NCI-H226 (cell line): ENCODE data around the gene NFE2.
"Not testable (repeated sequence)": the region's sequence is repeated elsewhere in the genome, so short reads cannot be mapped to it uniquely, and the experiment has no call there.

Experiments
- DNase-seq: peaks from one replicate; pipeline ENCODE4 v3.0.0-alpha.2; 2015

NFE2 gene

DNA sequence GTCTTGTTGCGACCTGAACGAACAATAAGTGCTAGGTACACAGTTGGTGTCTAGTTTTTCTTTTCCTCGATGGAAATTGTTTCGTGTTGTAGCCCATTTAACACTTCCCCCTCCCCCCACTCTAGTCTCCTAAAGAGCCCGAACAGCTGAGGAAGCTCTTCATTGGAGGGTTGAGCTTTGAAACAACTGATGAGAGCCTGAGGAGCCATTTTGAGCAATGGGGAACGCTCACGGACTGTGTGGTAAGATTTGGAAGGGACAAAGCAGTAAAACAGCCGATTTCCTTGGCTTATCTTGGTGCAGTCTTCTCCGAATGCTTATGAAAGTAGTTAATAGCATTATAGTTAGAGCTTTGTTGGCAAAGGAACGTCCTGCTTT is 19.6 kb downstream of the NFE2 start:
- not testable (repeated sequence) for DNase-seq

DNA sequence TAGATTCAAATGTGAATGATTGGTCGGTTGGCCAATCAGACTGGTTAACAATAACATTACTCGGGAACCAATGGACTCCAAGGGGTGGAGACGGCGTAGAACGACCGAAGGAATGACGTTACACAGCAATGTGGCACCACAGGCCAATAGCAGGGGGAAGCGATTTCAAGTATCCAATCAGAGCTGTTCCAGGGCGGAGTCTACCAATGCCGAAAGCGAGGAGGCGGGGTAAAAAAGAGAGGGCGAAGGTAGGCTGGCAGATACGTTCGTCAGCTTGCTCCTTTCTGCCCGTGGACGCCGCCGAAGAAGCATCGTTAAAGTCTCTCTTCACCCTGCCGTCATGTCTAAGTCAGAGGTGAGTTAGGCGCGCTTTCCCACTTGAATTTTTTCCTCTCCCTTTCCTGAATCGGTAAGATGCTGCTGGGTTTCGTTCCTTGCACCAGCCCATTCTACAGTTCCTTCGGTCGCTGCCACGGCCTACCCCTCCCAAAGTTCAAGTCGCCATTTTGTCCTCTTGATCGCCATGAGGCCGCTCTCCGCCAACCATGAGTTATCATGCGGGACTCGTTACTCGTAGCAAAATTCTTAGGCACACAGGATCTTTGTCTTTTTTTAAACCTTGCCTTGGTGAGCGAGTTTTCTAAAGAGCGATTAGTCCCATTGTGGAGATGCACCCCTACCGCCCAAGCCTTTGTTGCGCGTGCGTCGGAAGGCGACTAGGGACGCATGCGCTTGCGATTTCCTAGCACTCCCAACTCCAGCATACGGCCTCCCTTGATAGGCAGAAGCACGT is 20.2 kb downstream of the NFE2 start, which contains the start of gene HNRNPA1:
Gene HNRNPA1, plus strand, starts transcription at position 259 of the 793 bp plus-strand sequence. Its CDS starts 82 bp downstream, at position 341.
- DNase-seq: peak; percentile 100

DNA sequence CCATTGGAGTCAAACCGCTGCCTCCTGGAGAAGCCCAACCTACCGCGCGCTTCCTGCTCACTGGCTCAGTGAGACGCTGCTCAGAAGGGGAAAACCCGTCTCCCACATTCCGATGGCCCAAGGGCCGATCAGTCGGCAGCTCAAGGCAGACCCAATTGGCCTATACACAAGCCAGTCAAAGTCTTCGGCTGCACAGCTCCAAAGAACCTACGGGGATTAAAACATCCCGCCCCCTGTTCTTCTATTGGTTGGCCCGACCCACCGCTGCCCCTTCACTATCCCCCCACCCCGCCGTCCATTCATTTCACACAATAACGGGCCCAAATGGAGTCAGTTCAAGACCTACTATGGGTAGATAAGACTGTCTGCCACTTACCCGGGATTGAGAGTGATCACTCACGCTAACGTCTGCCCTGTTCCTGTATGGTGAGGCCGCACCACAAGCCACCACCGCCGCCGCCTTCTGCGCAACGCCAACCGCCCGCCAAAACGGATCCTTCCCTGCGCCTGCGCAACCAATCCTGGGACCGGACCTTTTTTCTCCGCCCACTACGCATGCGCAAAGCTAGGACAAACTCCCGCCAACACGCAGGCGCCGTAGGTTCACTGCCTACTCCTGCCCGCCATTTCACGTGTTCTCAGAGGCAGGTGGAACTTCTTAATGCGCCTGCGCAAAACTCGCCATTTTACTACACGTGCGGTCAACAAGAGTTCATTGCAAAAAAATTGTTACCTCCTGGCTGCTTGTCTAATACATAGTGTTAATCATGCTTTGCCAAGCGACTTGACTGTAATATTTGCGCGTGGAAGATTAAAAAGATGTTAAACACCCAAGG is 21.0 kb downstream of the NFE2 start, which contains the start of gene CBX5:
Gene CBX5, minus strand, starts transcription at position 491 of the 836 bp plus-strand sequence. CDS start 22,472 bp downstream, outside the sequence.
- peak; percentile 100 for DNase-seq

DNA sequence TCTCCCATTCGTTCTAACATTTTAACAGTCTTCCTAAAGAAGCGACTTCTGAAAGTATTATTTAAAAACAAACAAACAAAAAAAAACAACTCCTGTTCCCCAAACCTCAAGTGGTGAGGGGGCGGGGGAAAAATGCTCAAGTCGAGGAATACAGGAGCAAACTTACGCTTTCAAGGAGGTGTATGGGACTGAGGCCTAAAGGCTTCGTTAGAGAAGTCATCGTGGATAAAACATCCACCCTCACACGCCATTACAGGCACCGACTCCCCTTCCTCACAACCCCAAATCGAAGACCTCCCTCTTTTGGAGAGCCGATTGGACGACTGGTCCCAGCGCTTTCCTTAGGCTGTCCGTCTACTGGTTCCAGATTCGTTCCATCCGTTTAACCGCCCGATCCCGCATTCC is 21.6 kb downstream of the NFE2 start:
- DNase-seq: no peak

DNA sequence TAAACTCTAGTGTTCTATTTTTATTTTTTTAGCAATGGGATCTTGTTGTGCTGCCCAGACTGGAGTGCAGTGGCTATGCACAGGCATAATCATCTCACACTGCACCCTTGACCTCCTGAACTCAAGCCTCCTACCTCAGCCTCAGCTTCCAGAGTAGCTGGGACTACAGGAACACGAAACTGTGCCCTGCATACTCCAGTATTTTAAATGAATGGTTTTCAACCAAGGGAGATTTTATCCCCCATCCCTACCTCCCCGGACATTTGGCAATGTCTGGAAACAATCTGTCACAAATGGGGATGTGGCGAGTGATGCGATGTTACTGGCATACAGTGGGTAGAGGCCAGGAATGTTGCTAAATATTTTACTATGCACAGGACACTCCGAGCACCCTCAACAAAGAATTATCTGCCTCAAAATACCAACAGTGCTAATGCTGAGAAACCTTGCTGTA is 23.0 kb downstream of the NFE2 start:
- DNase-seq: no peak

DNA sequence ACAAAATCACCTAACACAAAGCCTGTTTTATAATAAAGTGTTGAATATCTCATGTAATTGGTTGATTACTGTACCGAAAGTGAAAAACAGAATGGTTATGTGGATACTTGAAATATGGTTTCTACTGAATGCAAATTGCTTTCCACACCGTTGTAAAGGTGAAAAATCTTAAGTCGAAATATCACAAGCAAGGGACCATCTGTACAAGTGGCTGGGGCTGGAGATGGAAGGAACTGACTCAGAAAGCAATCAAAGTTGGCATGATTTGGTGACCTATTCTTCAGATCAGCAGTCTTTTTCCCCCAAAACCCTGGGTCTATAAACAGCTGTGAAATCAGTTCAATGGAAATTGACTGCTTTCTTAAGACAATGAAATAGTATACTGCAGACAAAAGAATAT is 24.4 kb downstream of the NFE2 start:
- DNase-seq: no peak

DNA sequence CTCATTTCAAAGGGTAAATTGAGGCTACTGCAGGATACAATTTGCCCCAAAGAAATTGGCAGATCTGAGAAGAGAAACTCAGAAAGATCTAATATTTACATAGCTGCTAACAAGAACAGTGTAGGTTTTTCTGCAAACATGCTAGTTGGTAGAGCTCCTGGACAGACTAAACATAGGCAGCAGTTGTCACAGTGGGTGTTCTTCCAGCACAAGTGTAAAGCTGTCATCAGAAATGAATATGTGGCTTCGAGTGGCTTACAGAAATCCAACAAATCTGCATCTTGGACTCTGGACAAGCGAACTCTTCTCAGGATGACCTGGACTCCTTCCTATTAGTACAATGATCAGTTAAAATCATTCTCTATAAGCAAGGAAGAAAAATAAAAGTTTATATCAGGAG is 26.8 kb downstream of the NFE2 start:
- no peak for DNase-seq

DNA sequence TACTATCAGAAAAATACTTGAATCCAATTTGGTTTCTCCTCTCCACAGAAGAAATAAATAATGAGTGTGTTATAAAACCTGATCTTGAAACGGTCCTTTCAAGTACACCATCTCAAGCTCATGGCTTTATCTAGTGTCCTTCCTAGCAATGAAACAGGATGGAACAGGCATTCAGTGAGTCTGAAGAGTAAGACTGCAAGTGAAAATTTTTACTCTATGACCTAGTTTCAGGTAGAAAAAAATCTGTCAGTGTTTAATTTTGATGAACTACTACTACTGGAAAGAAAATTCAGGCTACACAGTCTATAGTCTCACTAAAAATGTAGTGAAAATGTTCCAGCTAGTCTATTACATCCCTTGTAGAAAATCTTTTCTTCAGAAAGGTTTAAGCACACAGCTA is 28.6 kb downstream of the NFE2 start:
- no peak for DNase-seq

DNA sequence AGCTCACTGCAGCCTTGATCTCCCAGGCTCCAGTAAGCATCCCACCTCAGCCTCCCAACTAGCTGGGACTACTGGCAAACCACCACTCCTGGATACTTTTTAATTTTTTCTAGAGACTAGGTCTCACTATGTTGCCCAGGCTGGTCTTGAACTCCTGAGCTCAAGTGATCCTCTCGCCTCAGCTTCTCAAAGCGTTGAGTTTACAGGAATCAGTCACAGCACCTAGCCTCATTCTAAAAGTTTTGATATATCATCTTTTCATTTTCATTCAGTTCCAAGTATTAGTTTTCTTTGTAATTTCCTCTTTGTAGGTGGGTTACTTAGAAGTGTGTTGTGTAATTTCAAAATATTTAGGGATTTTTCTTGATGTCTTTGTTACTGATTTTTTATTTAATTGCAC is 30.5 kb downstream of the NFE2 start:
- DNase-seq: no peak

DNA sequence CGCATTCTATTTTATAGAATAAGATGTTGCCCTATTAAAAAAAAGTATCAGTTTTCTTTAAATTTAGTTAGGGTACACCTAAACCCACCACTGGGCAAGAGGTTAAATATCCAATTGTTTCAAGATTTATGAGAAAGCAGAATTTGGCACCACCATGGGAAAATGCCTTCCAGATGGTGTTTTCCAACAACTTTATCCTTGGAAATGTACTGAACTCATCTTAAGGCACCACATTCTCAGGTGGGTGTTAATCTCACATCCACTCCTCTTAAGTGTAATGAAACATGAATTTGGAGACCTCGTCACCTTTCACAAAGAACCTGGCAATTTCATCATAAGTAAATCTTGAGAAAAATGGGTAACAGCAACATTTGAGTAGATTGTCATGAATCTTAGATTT is 34.0 kb downstream of the NFE2 start:
- no peak for DNase-seq

DNA sequence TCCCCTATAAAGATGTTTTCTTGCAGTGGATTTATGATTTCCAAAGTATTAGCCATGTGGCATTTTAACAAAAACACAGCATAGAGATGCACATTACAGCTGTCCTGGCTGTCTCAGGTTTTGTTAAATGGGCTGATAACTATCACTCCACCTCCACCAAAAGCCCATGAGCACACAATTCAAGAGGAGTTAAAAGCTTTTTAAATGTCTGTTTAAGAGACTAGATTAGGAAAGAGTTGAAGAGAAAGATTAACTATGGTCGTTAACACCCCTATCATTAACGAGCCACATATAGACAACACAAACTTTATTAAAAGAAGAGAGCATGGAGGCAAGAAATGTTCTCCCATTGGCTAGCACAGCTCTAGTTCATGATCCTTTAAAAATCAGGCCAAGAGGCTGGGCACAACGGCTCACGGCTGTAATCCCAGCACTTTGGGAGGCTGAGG is 35.4 kb downstream of the NFE2 start:
- no peak for DNase-seq

DNA sequence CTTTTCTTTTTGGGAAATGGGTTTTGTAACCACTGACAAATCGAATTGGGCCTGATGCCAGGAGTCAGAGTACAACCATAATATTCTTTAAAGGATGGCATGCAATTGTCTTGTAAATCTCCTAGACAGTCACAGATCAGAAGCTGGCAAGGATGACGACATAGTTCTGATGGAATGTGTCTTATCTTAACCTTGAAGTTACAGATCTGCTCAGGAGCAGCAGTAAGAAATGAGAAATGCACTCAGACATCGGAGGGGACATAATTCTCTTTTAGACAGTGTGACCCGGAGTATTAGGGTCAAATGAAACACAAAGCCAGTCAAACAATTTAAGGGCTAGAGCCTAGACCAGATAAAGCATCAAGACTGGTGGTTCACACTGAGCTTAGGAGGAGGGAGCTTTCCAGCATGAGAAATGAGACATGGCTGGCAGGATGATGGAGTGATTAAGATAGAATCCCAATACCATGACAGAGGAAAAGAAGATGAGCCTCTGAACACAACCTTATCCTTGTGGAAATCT is 38.4 kb downstream of the NFE2 start:
- DNase-seq: peak; percentile 93

DNA sequence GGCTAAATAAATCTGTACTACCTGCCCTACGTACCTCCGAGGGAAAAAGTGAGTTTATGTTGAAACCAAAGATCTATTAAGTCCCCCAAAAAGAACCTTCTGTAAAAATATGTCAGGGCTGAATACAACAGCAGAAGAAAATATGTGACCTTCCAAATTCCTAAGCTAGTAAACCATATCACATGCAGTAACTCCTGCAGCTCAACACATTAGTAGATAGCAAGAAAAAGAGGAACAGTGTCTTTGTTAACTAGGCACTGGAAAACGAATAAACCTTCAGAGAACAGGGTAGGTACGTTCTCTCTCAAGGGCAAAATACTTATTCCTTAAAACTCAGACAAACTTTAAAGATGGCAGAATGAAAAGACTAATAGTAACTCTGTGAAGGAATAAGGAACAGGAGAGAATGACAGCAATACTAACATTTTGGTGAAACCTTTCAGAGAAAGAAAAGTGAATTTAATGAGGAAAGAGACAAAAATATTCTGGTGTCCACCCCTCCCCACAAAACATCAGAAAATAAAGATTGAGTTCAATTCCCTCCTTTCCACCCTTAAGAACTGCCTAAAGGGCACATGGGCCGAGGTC is 38.9 kb downstream of the NFE2 start:
- DNase-seq: no peak

DNA sequence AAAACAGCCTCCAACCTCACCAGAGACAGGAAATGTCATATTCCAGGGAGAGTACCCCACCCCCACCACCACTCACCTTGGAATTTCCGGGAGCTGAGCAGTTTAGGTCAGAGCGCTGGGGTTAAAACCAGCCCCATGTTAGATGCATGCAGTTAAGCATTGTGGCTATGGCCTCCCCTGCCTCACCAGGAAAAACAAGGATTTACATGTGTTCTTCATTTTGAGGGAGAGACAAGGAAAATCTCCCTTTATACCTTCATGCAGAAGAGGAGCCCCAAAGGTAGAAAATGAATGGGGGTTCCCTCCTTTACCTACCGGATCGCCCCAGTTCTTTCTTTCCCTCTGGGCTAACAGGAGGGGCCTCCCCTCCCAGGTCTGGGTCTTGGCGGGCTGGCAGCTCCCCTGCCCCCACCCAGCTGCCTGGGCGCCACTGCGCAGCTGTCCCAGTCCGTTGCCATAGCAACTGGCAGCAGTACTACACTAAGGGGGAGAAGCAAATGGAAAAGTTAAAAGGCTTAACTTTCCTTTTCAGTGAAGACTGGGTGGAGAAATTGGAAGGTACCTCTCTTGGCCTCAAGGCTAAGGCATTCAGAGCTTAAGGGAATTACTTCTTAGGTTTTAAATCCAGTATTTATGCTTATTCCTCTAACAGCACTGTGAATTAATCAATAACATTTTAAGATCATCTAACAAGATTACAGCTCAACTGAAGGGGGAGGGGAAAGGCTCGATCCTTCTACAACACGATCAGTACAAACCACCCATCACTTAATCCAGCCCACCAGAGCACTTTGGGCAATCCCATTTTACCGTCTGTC is 41.4 kb downstream of the NFE2 start:
- peak; percentile 95 for DNase-seq

DNA sequence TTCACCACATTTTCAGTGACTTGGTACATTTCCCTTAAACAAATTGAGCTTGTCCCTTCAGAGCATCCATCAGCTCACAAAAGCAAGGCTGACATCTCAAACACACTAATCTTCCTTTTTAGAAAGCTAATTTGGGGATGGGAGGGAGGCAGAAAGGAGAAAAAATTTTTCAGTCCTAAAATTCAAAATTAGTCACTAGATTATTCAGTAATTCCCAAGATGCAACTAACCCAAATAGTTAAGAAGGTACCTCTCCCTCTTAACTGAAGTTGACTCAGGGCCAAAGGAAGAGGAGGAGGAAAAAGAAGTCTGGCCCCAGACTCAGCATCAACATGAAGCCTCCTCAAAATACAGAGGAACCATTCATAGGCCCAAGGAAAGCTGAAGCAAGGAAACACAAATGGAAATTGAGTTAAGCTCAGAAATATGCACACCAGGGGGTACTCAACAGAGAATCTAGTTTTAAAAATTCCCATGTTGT is 42.6 kb downstream of the NFE2 start:
- DNase-seq: peak; percentile 46

DNA sequence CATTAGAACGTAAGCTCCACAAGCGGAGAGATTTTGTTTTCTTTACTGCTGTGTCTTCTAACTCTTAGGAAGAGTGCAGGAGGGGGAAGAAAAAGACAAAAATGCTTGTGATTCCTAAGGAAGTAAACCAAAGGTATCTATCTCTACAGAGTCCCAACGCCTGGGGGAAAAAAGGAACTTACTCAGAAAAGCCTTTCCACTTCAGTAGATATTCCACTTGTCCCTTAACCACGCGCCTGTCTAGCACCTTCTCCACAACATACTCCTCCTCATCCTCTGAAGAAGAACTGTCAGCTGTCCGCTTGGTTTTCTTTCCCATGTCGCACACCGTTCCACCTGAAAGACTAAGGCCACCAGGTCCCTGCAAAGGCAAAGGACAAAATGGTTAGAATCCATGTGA is 43.5 kb downstream of the NFE2 start:
- DNase-seq: no peak

DNA sequence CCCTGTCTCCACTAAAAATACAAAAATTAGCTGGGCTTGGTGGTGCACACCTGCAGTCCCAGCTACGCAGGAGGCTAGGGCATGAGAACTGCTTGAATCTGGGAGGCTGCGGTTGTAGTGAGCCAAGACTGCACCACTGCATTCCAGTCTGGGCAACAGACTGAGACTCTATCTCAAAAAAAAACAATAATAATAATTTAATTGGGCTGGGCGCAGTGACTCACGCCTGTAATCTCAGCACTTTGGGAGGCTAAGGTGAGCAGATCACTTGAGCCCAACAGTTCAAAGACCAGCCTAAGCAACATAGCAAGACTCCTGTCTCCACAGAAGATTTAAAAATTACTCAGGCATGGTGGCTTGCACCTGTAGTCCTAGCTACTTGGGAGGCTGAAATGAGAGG is 47.6 kb downstream of the NFE2 start:
- peak; percentile 19 for DNase-seq

DNA sequence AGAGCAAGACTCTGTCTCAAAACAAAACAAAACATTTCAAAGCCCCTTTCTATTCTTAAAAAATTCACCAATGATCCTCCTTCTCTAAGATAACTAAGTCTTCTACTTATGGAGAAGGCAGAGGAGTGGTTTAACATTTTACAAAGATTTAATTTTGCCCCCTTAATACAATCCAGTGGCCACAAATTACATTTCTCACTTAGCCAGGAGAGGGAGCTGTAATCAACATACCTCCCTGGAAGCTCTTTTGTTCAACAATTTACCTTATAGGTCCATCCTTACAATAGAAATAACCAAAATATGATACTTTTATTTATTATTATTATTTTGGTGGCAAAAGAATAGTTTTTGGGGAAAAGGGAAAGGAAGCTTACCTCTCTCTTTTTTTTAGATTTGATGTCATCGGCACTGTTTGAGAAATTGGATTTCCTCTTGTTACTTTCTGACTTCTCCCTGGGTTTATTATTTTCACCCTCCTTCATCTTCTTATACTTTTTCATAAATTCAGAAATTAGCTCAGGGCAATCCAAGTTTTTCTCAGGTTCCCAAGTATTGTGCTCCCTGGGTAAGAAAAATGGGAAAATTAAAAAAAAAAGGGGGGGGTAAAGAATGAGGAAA is 49.0 kb downstream of the NFE2 start:
- DNase-seq: no peak

DNA sequence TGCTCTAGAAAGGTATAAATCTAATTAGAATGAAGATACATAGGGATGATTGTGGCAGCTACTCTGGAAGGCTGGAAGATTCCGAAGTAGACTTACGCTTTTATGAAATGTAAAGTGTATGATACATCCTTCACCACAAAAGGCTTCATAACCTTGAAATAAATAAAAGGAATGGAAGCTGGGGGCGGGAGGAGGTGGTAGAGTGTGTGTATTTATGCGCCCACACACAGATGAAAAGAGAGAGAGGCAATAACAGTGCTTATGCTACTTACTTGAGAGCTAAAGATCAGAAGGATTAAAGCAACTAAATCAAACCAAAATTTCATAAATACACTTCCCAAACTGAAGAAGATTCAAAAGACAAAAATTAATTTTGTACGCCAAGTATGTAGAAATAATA is 51.3 kb downstream of the NFE2 start:
- DNase-seq: no peak

DNA sequence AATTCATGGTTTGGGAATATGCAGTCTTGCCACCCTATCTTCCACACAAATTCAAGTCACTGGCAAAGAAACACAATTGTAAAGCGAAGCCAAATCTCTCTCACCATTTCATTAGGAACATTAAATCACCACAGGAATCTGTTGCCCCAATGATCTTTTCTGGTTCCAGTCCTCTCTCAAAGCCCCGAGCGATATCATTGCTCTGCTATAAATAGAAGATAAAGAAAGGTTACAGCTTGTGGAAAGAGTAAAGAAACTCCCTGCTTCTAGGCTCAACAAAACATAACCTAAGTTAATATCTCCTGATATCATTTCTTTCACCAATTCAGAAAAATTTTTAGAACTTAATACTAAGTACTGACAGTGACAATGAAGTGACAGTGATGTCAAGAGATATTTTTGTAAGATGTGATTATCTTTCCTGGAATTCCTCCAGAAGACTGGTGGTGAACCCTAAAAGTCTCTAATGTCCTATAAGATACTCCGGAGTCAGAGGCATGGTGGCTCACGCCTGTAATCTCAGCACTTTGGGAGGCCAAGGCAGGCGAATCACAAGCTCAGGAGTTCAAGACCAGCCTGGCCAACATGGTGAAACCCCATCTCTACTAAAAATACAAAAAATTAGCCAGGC is 54.7 kb downstream of the NFE2 start:
- no peak for DNase-seq
